T-cell (primary cell): ENCODE results near the gene DAZAP2. TPM values are rescaled to one million over a fixed set of nuclear protein-coding genes. Genes with fewer than 3 reads are reported as not detected.
"Not testable (repeated sequence)": the region's sequence is repeated elsewhere in the genome, so short reads cannot be mapped to it uniquely, and the experiment has no call there.

ENCODE experiments used
- ATAC-seq, 4 experiments: fragments of 200-7000 bp in 3 of 4; fragments of 150-1000 bp in 1 of 4; cut with Tn5 transposase; replicated peaks in 1 of 4; 1 replicate in 3 of 4; 2 replicates in 1 of 4; pipeline ENCODE4 v1.10.0; 2021; ENCODE audit warnings: moderate library complexity in 3 of 4, mild to moderate bottlenecking in 2 of 4, moderate number of reproducible peaks in 1 of 4
- CTCF ChIA-PET, 2 donors: fragments of 300-600 bp; sonication (Branson Sonifier 250); formaldehyde crosslinking; loops; one replicate each; lab custom pipeline; 2022; ENCODE audit warnings: antibody characterized with exemption in 2 of 2; lab: Charles Lee
- POLR2A ChIA-PET, 2 donors: fragments of 300-600 bp; sonication (Branson Sonifier 250); formaldehyde crosslinking; loops; one replicate each; lab custom pipeline; 2022; ENCODE audit warnings: antibody characterized with exemption in 2 of 2; lab: Charles Lee
- DNase-seq, 35 experiments: peaks; one replicate each; pipeline versions ENCODE4 v3.0.0 to v3.0.0-alpha.2; 2013 to 2023
- H3K27ac ChIP-seq: one replicate; pipeline ENCODE4 v1.5.1; 2013; ENCODE audit warnings: low read length
- H3K27me3 ChIP-seq, 2 experiments: replicated peaks in 1 of 2; 1 replicate in 1 of 2; 2 replicates in 1 of 2; pipeline versions ENCODE4 v1.6.1 to v1.7.0; 2013; ENCODE audit warnings: low read length in 1 of 2, mixed read lengths in 1 of 2; ENCODE audit not compliant: control insufficient read depth in 2 of 2, insufficient read depth in 2 of 2; ENCODE audit errors: extremely low read depth in 1 of 2
- H3K36me3 ChIP-seq, 2 donors: 1 replicate in 1 of 2; 2 replicates in 1 of 2; pipeline versions ENCODE4 v1.6.1 to v1.7.0; 2013; ENCODE audit warnings: low read length in 1 of 2; ENCODE audit not compliant: control insufficient read depth in 2 of 2, insufficient read depth in 1 of 2; ENCODE audit errors: extremely low read depth in 1 of 2
- H3K4me1 ChIP-seq, 2 experiments: 1 replicate in 1 of 2; 2 replicates in 1 of 2; pipeline versions ENCODE4 v1.6.1 to v1.7.0; 2013; ENCODE audit warnings: low read length in 2 of 2, mixed read lengths in 1 of 2; ENCODE audit not compliant: insufficient read depth in 2 of 2, control insufficient read depth in 1 of 2; ENCODE audit errors: extremely low read depth in 1 of 2
- H3K4me3 ChIP-seq, 2 donors: 1 replicate in 1 of 2; 2 replicates in 1 of 2; pipeline versions ENCODE4 v1.5.1 to v1.7.0; 2013; ENCODE audit warnings: mild to moderate bottlenecking in 2 of 2, low read length in 1 of 2, moderate library complexity in 1 of 2; ENCODE audit not compliant: control insufficient read depth in 1 of 2; ENCODE audit errors: extremely low read depth in 1 of 2
- H3K9me3 ChIP-seq: 2 replicates; pipeline ENCODE4 v1.7.0; 2013
- H3K27ac Mint-ChIP-seq, 2 donors: one replicate each; pipeline ENCODE4 v1.8.0; 2020 to 2021; ENCODE audit warnings: mild to moderate bottlenecking in 2 of 2, mixed read lengths in 2 of 2
- H3K27me3 Mint-ChIP-seq, 2 donors: one replicate each; pipeline ENCODE4 v1.8.0; 2021 to 2022; ENCODE audit warnings: mixed read lengths in 2 of 2
- H3K36me3 Mint-ChIP-seq: one replicate; pipeline ENCODE4 v1.8.0; 2021; ENCODE audit warnings: mixed read lengths
- H3K4me1 Mint-ChIP-seq, 3 donors: one replicate each; pipeline ENCODE4 v1.8.0; 2020 to 2022; ENCODE audit warnings: mixed read lengths in 3 of 3, mild to moderate bottlenecking in 1 of 3
- H3K4me3 Mint-ChIP-seq, 3 donors: one replicate each; pipeline ENCODE4 v1.8.0; 2020 to 2022; ENCODE audit warnings: mild to moderate bottlenecking in 3 of 3, mixed read lengths in 3 of 3, moderate library complexity in 3 of 3
- H3K9me3 Mint-ChIP-seq, 3 donors: one replicate each; pipeline ENCODE4 v1.8.0; 2020 to 2022; ENCODE audit warnings: mixed read lengths in 3 of 3
- WGBS: methylation state at CpG from one replicate; pipeline ENCODE4 v1.1.5; 2013; ENCODE audit warnings: missing lambda C conversion rate; ENCODE audit not compliant: insufficient coverage; 5-methylcytosine and 5-hydroxymethylcytosine counted together
- total RNA-seq, 35 experiments: library from RNA in 6 of 35; stranded (reverse) in 6 of 35; fragments of 120-200 nt in 1 of 35; gene quantifications; one replicate each; pipeline versions ENCODE4 v1.2.1 to v1.2.4 and lab custom pipeline; 2013 to 2026

The DAZAP2 gene
- total RNA-seq, 5 donors from 2014 or later (not counting 1 experiment from before 2014, with no cell fraction given) = 275 to 308 (median 282) TPM

DNA sequence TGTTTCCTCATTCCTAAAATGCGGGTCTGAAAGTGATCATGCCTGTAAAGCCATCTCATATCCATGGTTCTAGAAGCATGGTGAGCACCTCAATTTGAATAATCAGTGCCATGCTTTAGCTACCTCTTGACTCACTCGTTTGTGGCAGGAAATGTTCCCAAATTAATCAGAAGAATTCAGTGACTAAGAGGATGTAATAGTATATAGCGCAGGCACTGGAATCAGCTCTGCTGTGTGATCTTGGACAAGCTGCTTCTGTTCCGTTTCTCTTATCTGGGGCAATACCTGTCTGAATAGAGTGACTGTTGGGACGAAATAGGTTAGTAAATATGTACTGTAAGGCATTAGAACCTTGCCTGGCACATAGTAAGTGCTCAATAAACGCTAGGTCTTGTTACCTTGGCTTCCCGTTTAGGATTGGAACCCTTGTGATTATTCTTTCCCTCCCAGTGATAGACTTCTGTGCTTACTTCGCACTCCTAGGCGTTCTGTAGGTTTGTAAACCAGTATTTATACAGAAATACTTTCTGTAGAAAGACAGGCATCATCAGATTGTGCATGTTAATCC lies 32.4 kb downstream of the DAZAP2 start:
- H3K9me3 ChIP-seq = no peaks in the 10 kb centered on the region
- 61% methylated on average over 5 of the region's 9 CpGs for WGBS
- H3K36me3 ChIP-seq = no peaks in the 10 kb centered on the region
- Mint-ChIP-seq H3K4me1 (peaks cover 22 to 30% (median 24%) of the 10 kb centered on the region in 3 donors), H3K9me3 (no peaks in the 10 kb centered on the region), H3K4me3 (peak overlapping the region; percentile 86 to 93 (median 91)), H3K36me3 (no peaks in the 10 kb centered on the region), H3K27me3 (no peaks in the 10 kb centered on the region), H3K27ac (peak overlapping the region in 1 of 2 donors; percentile 55)
- no peak for ATAC-seq
- no peak overlapping the region for H3K27ac ChIP-seq
- H3K27me3 ChIP-seq = no peaks in the 10 kb centered on the region
- ChIA-PET CTCF (interaction anchor here (0.7 to 4.2 kb wide), 5 partner anchors 27 to 1735 kb away, joined by 3 to 30 read pairs (median 4); partner anchors contain the start of gene POU6F1 (in 1 of the 2)), POLR2A (interaction anchor here in 1 of 2 donors (0.9 to 1.1 kb wide), 2 partner anchors 20 to 190 kb away, joined by 3 to 6 read pairs; no protein-coding TSS in a partner anchor)
- DNase-seq = no peak
- H3K4me3 ChIP-seq = peak overlapping the region; percentile 66 to 79
- H3K4me1 ChIP-seq = peaks cover 8 to 22% of the 10 kb centered on the region in 2 experiments

DNA sequence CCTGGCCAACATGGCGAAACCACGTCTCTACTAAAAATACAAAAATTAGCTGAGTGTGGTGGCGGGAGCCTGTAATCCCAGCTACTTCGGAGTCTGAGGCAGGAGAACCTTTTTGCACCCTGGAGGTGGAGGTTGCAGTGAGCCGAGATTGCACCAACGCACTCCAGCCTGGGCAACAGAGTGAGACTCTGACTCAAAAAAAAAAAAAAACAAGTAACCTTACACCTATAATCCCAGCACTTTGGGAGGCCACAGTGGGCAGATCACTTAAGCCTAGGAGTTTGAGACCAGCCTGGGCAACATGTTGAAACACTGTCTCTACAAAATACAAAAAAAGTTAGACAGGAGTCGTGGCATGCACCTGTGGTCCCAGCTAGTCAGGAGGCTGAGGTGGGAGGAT lies 34.2 kb downstream of the DAZAP2 start:
- CTCF ChIA-PET, H3K9me3 ChIP-seq, H3K27ac Mint-ChIP-seq, H3K4me3 ChIP-seq, H3K36me3 Mint-ChIP-seq, H3K9me3 Mint-ChIP-seq, H3K27me3 Mint-ChIP-seq, H3K27me3 ChIP-seq, ATAC-seq, DNase-seq, H3K36me3 ChIP-seq, H3K27ac ChIP-seq, H3K4me3 Mint-ChIP-seq: not testable (repeated sequence)
- POLR2A ChIA-PET = interaction anchor here in 1 of 2 donors (0.7 kb wide), 1 partner anchor 111 kb away, joined by 7 read pairs; no protein-coding TSS in a partner anchor
- WGBS = no CpG with 5 or more reads among the region's 7 CpGs
- peaks cover 8 to 22% of the 10 kb centered on the region in 2 experiments for H3K4me1 ChIP-seq
- peaks cover 20 to 25% (median 21%) of the 10 kb centered on the region in 3 donors for H3K4me1 Mint-ChIP-seq

DNA sequence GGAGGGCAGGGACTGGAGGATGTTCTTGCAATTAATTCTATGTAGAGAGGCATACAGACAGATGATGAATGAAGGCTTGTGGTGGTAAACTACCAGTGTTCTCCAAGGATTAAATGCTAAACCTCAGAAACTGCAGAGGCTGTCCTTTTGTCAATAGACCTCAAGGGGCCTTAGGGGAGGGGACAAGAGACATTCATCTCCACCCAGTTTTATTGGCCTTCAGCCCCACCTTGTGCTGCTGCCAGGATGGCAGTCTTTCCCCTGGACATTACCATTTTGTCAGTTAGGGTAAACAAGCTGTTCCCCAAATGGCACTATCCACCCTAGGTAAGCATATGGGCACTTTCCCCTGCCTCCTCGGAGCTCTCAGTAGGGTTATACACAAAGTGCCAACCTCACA lies 36.5 kb downstream of the DAZAP2 start:
- peaks cover 10 to 13% (median 10%) of the 10 kb centered on the region in 3 donors for H3K4me1 Mint-ChIP-seq
- ATAC-seq (no peak), DNase-seq (no peak)
- ChIA-PET CTCF (no interaction called here), POLR2A (no interaction called here)
- no peaks in the 10 kb centered on the region for H3K9me3 Mint-ChIP-seq
- Histone ChIP-seq H3K4me3 (no peak overlapping the region), H3K36me3 (peaks cover 0 to 5% of the 10 kb centered on the region in 2 donors), H3K9me3 (no peaks in the 10 kb centered on the region), H3K27me3 (no peaks in the 10 kb centered on the region), H3K27ac (no peak overlapping the region), H3K4me1 (peaks cover 8 to 13% of the 10 kb centered on the region in 2 experiments)
- no CpG with 5 or more reads among the region's 1 CpG for WGBS
- H3K27ac Mint-ChIP-seq = no peak overlapping the region
- H3K36me3 Mint-ChIP-seq = no peaks in the 10 kb centered on the region
- H3K27me3 Mint-ChIP-seq = no peaks in the 10 kb centered on the region
- no peak overlapping the region for H3K4me3 Mint-ChIP-seq

DNA sequence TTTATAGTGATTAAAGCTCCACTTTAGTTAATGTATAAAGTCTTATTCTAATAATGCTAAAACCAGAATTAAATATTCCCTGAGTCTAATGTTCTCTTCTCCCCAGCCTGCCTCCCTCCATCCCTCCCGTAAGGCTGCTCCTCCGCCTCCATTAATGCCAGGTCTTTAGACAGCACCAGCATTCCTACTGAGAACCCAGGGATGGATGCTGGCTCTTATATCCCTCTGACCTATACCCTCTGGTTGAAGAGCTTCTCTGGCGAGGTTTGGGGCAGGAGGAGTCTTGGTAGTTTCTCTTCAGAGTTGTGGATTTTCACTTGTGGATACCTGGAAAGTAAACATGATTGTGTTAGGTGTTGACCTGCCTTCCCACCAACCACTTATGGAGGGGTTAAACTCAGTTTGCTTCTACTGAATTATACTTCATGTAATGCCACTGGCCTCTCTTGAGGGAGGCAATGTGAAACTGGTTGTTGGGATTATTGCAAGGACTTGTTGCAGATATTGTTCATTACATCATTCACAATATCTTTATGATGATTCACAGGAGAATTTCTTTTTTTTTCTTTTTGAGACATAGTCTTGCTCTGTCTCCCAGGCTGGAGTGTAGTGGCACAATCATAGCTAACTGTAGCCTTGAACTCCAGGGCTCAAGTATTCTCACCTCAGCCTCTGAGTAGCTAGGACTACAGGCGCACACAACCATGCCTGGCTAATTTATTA lies 42.7 kb downstream of the DAZAP2 start:
- Mint-ChIP-seq H3K27ac (peak overlapping the region; percentile 53 to 57), H3K27me3 (no peaks in the 10 kb centered on the region), H3K36me3 (peaks cover 29% of the 10 kb centered on the region), H3K4me1 (peaks cover 0 to 4% (median 0%) of the 10 kb centered on the region in 3 donors), H3K4me3 (no peak overlapping the region), H3K9me3 (no peaks in the 10 kb centered on the region)
- Histone ChIP-seq H3K27ac (no peak overlapping the region), H3K9me3 (no peaks in the 10 kb centered on the region), H3K4me3 (no peak overlapping the region), H3K36me3 (peaks cover 7 to 53% of the 10 kb centered on the region in 2 donors), H3K4me1 (no peaks in the 10 kb centered on the region), H3K27me3 (no peaks in the 10 kb centered on the region)
- DNase-seq (no peak), ATAC-seq (no peak)
- ChIA-PET POLR2A (interaction anchor here (0.6 kb wide), 2 partner anchors 34 to 64 kb away, joined by 3 to 4 read pairs; no protein-coding TSS in a partner anchor), CTCF (no interaction called here)
- WGBS = no CpG with 5 or more reads among the region's 4 CpGs

DNA sequence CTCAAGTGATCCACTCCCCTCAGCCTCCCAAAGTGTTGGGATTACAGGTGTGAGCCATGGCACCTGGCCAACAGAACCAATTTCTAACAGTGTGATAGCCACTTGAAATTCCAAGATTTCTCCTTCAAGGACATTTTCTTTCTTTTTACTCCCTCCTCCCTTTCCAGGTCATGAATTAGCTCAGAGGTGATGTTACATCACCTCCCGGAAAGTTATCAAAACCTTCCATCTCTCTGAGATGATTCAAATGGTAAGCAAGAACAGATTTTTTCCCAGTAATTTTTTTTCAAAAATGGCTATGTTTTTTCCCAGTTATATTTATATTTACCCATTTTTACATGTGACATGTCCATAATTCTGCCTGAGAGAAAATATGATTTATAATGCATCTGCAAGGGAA lies 47.2 kb downstream of the DAZAP2 start:
- Histone ChIP-seq H3K4me3 (no peak overlapping the region), H3K27me3 (no peaks in the 10 kb centered on the region), H3K27ac (no peak overlapping the region), H3K9me3 (no peaks in the 10 kb centered on the region), H3K4me1 (no peaks in the 10 kb centered on the region), H3K36me3 (peaks cover 14 to 83% of the 10 kb centered on the region in 2 donors)
- Mint-ChIP-seq H3K27ac (peak overlapping the region; percentile 61 to 74), H3K4me3 (no peak overlapping the region), H3K27me3 (no peaks in the 10 kb centered on the region), H3K9me3 (no peaks in the 10 kb centered on the region), H3K36me3 (peaks cover 40% of the 10 kb centered on the region), H3K4me1 (peaks cover 0 to 7% (median 0%) of the 10 kb centered on the region in 3 donors)
- DNase-seq (no peak), ATAC-seq (no peak)
- ChIA-PET POLR2A (no interaction called here), CTCF (no interaction called here)
- WGBS = no CpG with 5 or more reads among the region's 1 CpG

DNA sequence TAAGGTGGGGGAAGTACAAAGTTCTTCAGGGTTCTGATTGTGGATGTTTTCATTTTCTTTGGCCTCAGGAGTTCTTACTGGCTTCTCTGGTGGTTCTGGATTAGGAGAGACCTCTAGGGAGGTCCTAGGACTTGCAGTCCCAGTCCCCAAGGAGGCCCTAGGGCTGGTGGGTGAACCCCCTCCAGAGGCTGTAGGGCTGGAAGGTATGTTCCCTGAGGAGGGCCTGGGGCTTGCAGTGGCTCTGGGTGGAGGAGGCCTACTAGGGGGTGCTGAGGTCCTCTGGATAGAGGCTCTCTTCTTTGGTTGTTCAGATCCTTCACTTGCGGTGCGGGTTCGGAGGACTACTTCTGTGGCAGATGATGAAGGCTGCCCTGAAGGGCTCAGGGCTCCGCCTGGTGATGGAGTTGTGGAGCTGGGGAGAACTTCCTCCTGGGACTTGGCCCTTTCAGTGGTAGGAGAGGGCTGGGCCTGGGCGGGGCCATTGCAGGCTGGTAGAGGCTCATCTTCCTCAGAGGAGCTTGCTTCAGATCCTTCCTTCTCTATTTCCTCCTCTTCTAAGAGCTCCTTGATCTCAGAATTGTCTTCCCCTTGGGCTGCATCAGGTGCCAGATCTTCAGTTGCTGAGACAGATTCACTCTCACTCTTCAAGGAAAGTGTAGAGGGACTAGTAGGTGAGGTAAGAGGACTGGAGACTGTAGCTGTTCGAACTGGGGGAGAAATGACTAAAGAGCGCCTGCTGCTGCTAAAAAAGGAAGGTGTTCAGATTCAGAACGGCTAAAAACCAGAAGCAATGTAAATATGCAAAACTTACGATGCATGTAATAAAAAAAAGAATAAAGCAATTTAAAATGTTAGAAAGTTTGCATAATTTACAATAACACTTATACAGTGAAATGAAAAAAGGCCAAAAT lies 53.2 kb downstream of the DAZAP2 start:
- POLR2A ChIA-PET = not testable (repeated sequence)

More for the DNA sequence above, 53.2 kb downstream of the DAZAP2 start:
- ATAC-seq (peak in 1 of 4 experiments; percentile 6), DNase-seq (peak in 3 of 35 experiments; percentile 1 to 21 (median 2))
- H3K9me3 ChIP-seq, CTCF ChIA-PET, H3K27me3 Mint-ChIP-seq, H3K9me3 Mint-ChIP-seq, H3K4me1 ChIP-seq, H3K27me3 ChIP-seq, H3K4me3 ChIP-seq, H3K4me3 Mint-ChIP-seq, H3K27ac ChIP-seq: not testable (repeated sequence)
- peaks cover 9 to 17% (median 15%) of the 10 kb centered on the region in 3 donors for H3K4me1 Mint-ChIP-seq
- H3K36me3 Mint-ChIP-seq = peaks cover 47% of the 10 kb centered on the region
- 96% methylated on average over 4 of the region's 9 CpGs for WGBS
- H3K36me3 ChIP-seq = peaks cover 12 to 80% of the 10 kb centered on the region in 2 donors
- H3K27ac Mint-ChIP-seq = peak overlapping the region; percentile 62 to 76
